ENCODE results near the gene GAPT.

DNA sequence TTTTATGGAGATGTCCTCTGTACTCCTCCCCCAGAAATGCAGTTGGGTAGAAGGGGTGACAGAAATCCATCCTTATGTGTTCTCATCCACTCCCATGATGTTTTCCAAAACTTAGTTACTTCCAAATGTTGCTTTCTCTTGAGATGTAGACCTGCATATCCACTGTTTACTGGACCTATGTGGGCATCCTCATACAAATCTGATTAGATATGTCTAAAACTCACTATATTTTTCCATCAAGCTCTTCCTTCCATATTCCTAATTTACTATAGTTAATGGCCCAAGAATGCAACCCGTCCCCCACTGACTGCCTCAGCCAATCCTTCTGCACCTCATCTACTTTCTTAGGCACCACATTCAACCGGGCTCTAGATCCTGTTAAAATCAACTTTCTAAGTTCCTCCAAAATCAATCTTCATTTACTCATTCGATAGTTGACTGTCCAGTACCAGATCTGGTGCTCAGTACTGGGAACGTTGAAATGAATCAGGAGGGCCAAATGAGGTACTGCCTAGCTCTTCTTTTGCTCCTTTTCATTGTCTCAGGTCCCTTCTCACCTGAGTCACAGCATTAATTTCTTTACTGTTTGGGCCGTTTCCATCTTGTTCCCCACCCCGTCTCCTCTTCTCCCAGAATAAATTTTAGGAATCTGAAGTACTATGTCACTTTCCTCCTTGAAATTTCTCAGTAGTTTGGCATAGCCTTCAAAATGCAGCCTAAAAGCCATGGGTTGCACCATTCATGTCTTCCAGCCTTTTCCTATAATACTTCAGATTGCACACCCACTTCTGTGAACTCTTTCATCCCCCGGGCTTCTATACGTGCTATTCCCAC, 39.3 kb upstream of the GAPT start:
- TF ChIP-seq, protein P1, sequence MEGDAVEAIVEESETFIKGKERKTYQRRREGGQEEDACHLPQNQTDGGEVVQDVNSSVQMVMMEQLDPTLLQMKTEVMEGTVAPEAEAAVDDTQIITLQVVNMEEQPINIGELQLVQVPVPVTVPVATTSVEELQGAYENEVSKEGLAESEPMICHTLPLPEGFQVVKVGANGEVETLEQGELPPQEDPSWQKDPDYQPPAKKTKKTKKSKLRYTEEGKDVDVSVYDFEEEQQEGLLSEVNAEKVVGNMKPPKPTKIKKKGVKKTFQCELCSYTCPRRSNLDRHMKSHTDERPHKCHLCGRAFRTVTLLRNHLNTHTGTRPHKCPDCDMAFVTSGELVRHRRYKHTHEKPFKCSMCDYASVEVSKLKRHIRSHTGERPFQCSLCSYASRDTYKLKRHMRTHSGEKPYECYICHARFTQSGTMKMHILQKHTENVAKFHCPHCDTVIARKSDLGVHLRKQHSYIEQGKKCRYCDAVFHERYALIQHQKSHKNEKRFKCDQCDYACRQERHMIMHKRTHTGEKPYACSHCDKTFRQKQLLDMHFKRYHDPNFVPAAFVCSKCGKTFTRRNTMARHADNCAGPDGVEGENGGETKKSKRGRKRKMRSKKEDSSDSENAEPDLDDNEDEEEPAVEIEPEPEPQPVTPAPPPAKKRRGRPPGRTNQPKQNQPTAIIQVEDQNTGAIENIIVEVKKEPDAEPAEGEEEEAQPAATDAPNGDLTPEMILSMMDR (IDR thresholded peaks at IDR 0.05 in 8 of 11, conservative IDR thresholded peaks at IDR 0.05 in 3 of 11), result no peak
- TF ChIP-seq POLR2A (IDR thresholded peaks at IDR 0.05) (no peak), POLR2AphosphoS5 (IDR thresholded peaks at IDR 0.05) (peak in 1 of 3 donors; percentile 3)

All from spleen (tissue), 7 donors.